ENCODE results near the gene IGSF21.

The IGSF21 gene

DNA sequence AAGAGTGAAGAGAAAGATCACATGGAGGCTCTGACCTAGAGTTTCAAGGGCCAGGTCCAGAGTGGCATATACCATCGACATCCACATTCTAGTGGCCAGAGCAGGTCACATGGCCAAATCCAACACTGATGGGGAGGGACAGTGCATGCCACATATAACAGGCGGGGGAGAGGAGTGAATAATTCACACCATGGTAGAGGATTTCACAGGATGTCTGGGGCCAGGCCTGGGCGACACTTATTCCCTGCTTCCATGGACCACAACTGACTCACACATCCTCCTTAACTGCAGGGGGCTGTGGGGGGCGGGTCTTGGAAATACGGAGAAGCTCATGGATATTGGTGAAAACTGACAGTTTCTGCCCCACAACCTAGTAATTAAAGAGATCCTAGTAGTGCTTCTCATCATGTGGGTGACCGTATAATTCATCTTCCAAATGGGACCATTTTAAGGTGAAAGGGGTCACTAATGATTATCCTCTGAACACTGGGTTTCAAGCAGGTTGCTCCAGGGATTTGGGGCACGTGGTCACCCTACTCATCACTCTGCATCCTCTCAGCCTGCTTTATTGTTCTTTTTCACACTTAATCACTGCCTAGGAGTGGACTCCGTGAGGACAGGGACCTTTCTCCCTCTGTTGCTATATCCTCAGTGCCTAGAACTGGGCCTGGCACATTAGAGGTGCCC, 44.0 kb downstream of the IGSF21 start:
- H3K4me3 ChIP-seq (ENCODE audit: low read length), result no peak overlapping the region
- TF ChIP-seq, protein P1, sequence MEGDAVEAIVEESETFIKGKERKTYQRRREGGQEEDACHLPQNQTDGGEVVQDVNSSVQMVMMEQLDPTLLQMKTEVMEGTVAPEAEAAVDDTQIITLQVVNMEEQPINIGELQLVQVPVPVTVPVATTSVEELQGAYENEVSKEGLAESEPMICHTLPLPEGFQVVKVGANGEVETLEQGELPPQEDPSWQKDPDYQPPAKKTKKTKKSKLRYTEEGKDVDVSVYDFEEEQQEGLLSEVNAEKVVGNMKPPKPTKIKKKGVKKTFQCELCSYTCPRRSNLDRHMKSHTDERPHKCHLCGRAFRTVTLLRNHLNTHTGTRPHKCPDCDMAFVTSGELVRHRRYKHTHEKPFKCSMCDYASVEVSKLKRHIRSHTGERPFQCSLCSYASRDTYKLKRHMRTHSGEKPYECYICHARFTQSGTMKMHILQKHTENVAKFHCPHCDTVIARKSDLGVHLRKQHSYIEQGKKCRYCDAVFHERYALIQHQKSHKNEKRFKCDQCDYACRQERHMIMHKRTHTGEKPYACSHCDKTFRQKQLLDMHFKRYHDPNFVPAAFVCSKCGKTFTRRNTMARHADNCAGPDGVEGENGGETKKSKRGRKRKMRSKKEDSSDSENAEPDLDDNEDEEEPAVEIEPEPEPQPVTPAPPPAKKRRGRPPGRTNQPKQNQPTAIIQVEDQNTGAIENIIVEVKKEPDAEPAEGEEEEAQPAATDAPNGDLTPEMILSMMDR (conservative IDR thresholded peaks at IDR 0.05; ENCODE audit: low read depth, low read length), result no peak
- DNase-seq (ENCODE audit: low read depth), result no peak

DNA sequence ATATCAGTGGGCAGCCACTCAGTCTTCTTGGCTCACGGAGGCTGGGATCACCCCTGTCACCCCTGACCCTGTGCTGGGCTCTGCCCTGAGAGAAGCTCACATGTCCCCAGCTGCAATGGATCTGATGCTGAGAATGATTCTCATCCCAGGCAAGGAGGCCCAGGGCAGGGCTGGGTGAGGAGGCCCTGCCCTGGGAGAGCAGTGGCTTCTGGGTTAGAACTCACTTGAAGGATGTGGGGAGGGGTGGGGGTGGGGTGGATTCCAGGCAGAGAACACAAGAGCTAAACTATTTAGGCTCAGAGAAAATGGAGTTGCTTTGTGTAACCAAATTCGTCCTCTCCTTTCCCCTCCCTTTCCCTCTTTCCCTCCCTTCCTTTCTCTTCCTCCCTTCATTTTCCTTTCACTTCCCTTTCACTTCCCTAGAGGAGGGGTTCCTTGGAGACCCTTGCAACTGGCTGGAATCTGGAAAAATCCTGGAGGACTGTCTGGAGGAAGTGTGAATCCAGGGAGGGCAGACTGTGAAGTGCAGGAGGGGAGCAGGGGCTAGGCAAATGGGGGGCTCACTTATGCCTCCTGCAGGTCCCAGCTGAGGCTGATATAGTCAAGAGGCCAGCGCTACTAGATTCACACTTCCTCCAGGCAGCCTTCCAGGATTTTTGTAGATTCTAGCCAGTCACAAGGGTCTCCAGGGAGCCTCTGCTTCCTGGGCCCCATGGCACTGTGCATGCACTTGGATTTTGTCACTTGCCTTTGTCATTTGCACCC, 47.0 kb downstream of the IGSF21 start:
- TF ChIP-seq, protein P1 (conservative IDR thresholded peaks at IDR 0.05; ENCODE audit: low read depth, low read length), result no peak
- no peak for DNase-seq (ENCODE audit: low read depth)
- no peak overlapping the region for H3K4me3 ChIP-seq (ENCODE audit: low read length)

DNA sequence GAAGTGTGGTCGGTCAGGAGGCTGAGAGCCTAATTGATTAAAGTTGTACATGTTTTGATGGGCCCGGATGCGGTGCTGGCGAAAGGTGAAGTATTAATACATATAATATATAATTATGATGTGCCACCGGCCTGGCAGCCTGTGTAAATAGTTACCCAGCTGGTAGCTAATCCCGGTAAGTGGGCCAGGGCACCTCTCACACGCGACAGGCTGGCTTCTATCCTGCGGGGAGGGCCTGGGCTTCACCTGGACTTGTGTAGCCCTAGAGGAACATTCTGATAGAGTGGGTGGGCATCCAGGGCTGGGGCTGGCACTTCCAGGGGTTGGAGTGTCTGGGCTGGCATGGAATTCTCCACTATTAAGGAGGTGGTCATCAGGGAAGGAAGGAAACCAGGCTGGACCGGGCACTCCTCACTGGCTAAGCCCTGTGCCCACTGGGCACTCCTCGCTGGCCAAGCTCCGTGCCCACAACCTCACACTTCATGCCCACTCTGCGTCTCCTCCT, 48.3 kb downstream of the IGSF21 start:
- TF ChIP-seq, protein P1 (conservative IDR thresholded peaks at IDR 0.05; ENCODE audit: low read depth, low read length), result no peak
- no peak for DNase-seq (ENCODE audit: low read depth)
- H3K4me3 ChIP-seq (ENCODE audit: low read length), result no peak overlapping the region

DNA sequence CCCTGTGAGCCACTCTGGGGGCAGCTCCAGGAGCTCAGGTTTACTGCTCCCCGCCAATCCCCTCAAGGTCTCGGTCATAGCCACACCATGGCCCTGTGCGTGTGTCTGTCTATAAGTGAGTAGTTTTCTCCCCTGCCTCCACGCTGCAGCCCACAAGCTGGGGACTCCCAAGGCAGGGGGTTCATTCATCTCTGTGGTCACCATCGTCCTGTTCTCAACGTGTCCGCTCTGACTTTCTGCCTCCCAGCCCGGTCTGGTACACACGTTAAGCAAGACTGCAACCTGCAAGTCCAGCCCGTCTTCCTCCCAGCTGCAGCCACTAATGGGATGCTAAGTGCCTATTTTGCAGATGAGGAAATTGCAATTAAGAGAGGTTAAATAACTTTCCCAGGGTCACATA, 49.8 kb downstream of the IGSF21 start:
- no peak overlapping the region for H3K4me3 ChIP-seq (ENCODE audit: low read length)
- no peak for DNase-seq (ENCODE audit: low read depth)
- TF ChIP-seq, protein P1 (conservative IDR thresholded peaks at IDR 0.05; ENCODE audit: low read depth, low read length), result no peak

DNA sequence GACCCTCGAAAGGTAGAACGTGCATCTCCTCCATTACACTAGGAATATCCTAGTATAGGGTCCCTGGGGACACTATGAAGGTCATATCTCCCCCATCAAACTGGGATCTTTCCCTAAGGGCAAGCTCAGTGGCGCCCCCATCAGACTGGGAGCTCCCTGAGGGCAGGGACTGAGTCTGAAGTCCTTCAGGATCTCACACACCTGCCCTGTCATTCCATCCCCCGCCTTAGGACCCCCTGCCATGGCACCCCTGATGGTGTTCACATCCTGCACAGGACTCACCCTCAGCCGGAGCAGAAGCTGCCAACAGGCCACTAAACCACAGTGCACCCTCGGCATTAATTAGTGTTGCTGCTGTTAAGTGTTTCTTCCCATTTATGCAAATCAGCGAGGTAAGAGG, 50.4 kb downstream of the IGSF21 start:
- TF ChIP-seq, protein P1 (conservative IDR thresholded peaks at IDR 0.05; ENCODE audit: low read depth, low read length), result no peak
- DNase-seq (ENCODE audit: low read depth), result no peak
- no peak overlapping the region for H3K4me3 ChIP-seq (ENCODE audit: low read length)

DNA sequence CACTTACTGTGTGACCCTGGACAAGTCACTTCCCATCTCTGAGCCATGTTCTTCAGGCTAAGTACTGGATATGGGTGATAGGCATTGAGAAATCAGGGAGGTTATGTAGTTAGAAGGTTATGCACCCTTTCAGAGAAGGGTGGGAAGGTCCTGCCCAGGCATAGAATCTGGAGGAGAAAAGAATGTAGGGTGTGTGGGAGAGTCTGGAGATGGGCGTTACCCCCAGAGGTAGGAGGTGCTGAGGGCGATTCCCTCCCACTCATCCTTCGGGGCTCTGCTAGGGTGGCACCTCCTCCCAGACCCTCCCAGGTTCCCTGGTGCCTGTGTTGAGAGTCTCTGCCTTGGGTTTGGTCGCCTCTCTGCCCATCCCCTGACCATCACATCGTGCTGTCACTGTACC, 51.1 kb downstream of the IGSF21 start:
- DNase-seq (ENCODE audit: low read depth), result no peak
- TF ChIP-seq, protein P1 (conservative IDR thresholded peaks at IDR 0.05; ENCODE audit: low read depth, low read length), result no peak
- H3K4me3 ChIP-seq (ENCODE audit: low read length), result no peak overlapping the region

Measured in retinal pigment epithelial cell (primary cell).